LNCAP (cell line): ENCODE data around the gene SLC66A2.

Experiments
- CTCF ChIP-seq: fragments of 450-650 bp; IDR thresholded peaks from 2 replicates; pipeline ENCODE4 v1.5.1; 2017; ENCODE audit warnings: mild to moderate bottlenecking

Gene SLC66A2

GRCh38 chr18:79928563-79928960 lies 22.9 kb downstream of the SLC66A2 start:
- TF ChIP-seq CTCF = no peak

GRCh38 chr18:79927607-79928562 lies 23.6 kb downstream of the SLC66A2 start:
- TF ChIP-seq CTCF = no peak

- no peak for TF ChIP-seq CTCF
Observed at GRCh38 chr18:79926715-79927606, 24.5 kb downstream of the SLC66A2 start.

- TF ChIP-seq CTCF = no peak
Observed at GRCh38 chr18:79926306-79926705, 25.1 kb downstream of the SLC66A2 start.

GRCh38 chr18:79924814-79925731 lies 26.4 kb downstream of the SLC66A2 start:
- TF ChIP-seq CTCF = no peak

GRCh38 chr18:79923896-79924585 lies 27.4 kb downstream of the SLC66A2 start:
- TF ChIP-seq CTCF = no peak
